GM18499 (cell line): Measurements from ENCODE around the gene TAS1R3.

Source experiments
- ATAC-seq: cut with Tn5 transposase; IDR thresholded peaks from one replicate; pipeline ENCODE4 v1.9.1; 2021; ENCODE audit warnings: moderate number of reproducible peaks; ENCODE audit not compliant: insufficient read depth, unreplicated experiment

TAS1R3 gene

DNA sequence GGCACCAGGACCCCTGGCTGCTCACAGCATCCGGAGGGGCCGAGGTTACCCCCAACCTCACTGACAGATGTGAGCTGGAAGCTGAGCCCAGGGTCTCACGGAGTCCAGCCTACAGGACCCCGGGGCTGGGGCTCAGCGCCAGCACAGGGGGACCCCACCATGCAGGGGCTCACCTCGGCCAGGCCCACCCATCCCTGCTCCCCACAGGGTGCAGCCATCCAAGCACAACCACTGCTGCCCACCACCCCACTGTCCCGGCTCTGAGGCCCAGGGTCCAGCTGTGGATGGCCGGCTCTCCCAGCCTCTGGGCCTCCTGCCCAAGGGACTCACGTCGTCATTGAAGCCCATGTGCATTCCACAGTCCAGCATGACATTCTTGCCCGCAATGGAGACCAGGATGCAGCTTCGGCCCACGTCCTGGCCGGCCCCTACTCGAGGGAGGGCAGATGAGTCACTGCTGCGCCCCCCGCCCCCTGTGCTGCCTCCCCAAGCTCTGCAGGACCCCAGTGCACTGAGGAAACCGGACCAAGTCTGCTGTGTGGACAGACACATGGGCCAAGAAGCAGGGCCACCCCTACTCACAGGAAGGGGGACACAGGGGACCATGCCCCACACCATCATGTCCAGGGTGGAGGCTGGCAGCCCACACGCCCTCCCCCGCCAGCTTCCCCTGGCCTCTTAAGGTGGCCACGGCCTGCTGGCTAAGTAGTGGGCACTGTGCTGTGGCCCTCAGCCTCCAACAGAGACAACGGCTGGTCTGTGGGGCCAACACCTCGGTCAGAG is 10.2 kb upstream of the TAS1R3 start:
- no peak for ATAC-seq

DNA sequence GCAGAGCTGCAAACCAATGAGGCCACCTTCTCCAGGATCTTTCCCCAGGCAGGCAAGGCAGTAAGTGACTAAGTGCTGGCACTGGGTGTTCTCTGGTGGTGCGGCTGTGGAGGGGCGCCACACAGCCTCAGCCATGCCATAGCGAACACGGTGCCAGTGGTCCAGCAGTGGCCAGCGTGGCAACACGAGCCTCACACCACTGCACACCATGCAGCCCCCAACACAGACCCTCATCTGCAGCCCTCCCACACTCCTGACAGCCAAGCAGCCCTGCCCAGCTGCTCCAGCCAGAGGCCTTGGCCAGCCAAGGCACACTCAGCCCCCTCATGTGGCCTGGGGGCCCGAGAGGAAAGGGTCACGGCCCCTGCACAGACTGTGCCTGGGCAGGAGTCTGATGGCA is 9.6 kb upstream of the TAS1R3 start:
- no peak for ATAC-seq

DNA sequence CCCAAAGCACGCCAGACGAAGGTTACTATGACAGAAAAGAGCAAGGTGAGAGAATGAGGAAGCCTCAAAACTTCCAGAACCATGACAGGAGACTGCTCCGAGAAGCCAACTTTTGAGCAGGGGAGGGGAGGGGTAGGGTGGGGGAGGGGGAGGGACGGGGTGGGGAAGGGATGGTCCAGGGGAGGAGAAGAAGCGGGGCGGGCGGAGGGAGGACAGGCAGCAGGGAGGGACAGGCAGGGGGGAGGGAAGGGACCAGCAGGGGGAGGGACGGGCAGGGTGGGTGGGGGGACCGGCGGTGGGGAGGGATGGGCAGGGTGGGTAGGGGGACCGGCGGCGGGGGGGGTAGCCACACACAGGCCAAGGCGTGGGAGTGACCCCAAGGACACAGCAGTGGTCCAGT is 8.7 kb upstream of the TAS1R3 start:
- no peak for ATAC-seq

DNA sequence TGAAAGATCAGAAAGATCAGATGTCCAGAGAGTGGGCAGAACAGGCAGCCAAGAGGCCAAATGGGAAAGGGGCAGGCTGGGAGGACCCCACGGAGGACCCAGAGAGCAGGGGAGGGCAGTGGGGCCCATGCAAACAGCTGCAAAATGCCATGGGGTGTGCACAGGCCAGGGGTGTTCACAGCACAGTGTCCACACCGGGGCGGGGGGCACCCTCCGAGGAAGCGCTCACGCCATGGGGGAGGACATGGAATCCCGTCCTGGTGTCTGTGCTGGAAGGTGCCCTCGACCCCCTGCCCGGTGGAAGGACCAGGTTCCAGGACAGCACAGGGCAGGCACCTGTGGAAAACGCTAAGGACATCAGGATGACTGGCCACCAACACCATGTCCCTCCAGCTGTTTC is 8.1 kb upstream of the TAS1R3 start:
- no peak for ATAC-seq

DNA sequence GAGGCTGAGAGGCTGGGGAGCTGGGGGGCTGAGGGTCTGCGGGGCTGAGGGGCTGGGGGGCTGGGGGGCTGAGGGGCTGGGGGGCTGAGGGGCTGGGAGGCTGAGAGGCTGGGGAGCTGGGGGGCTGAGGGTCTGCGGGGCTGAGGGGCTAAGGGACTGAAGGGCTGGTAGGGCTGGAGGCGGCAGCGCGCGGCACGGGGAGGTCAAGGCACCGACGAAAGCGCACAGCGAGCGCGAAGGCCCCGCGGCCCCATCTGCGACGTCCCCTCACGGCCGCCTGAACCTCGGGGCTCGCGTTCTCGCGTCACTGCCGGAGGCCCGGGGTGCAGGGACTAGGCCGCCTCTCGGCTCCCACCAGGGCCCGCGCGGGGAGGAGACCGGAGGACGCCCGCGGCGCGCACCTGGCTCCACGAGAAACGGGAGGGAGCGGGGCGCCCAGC is 7.0 kb upstream of the TAS1R3 start:
- ATAC-seq, result peak; percentile 27

DNA sequence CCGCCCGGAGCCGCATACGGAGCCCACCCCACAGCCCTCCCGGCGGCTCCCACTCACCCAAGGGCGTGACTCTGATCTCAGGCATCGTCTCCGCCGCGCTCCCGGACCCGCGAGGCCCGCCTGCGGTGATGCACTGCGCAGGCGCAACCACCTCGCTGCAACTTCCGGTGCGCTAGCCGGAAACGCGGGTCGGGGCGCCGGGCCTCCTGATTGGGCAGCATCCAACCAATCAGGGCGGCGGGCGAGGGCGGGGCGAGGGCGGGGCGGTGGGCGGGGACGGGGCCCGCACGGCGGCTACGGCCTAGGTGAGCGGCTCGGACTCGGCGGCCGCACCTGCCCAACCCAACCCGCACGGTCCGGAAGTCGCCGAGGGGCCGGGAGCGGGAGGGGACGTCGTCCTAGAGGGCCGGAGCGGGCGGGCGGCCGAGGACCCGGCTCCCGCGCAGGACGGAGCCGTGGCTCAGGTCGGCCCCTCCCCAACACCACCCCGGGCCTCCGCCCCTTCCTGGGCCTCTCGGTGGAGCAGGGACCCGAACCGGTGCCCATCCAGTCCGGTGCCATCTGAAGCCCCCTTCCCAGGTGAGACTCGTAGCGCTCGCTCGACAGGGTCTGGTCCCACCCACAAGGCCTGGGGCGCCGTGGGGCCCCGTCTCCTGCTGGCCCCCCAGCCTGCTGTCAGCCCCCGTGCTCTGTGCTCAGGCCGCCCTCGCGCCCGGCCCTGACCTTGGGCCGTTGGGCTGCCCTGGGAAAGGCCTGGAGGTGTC is 6.4 kb upstream of the TAS1R3 start, which contains the start of the genes CPTP and INTS11:
Gene CPTP (plus strand): TSS at position 279 of the 764 bp plus-strand sequence. CDS start 2,109 bp downstream, outside the sequence.
Gene INTS11 (minus strand): TSS at position 137 of the 764 bp plus-strand sequence. CDS start 52 bp downstream, at position 85.
- peak; percentile 64 for ATAC-seq

DNA sequence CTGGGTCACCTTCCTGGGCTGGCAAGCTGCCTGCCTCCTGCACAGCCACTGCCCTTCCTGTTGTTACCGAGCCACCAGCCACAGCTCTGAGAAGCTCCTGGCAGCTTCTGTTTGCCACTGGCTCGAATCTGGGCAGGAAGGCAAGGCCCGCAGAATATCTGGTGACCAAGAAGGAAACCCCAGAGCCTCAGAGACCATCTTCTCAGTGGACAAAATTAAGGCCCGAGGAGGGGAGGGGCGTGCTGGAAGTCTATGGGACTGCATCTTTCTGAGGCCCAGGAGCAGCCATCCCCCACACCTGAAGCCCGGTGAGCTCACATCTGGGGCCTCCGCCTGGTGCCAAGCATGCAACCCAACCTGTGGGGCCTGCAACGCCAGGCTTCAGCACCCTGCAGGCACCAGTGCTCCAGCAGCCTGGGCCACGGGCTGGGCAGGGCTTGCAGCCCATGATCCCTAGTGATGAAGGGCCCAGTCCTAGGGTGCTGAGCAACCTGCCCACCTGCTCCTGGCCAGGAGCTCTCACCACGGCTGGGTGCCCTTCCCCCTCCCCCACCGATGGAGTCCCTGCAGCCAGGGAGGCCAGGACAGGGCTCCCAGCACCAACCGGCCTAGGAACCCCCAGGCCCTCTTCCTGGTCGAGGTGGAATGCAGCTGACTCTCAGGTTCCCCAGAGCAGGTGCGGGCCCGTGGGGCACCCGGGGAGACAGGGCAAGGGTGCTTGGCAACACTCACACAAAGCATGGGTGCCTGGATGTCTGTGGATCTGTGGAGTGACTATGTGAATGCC is 5.6 kb upstream of the TAS1R3 start:
- no peak for ATAC-seq

DNA sequence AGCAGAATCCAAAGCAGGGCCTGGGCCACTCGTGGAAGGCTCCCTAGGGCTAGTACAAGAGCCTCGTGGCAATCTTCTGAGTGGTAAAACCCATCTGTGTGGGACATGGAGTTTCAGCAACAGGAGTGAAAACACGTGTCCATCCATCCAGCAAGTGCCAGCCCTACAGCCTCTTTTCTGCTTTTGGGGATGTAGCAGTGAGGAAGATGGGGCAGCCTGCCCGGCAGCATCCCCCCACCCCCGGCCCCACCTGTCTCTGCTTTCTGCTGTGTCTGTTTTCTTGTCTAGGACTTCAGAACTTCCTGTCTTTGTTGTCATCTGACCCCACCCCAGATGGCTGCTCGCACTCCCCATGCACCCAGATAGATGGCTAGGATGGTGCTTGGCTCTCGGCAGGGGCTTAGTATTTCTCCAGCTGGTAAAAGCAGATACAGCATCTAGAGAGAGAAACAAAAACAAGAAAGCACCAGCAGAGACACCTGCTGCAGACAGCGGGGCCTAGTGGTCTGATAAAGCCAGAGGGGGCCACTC is 4.9 kb upstream of the TAS1R3 start:
- no peak for ATAC-seq

DNA sequence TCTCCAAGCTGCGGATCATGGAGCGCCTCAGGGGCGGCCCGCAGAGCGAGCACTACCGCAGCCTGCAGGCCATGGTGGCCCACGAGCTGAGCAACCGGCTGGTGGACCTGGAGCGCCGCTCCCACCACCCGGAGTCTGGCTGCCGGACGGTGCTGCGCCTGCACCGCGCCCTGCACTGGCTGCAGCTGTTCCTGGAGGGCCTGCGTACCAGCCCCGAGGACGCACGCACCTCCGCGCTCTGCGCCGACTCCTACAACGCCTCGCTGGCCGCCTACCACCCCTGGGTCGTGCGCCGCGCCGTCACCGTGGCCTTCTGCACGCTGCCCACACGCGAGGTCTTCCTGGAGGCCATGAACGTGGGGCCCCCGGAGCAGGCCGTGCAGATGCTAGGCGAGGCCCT is 3.8 kb upstream of the TAS1R3 start:
- ATAC-seq, result no peak

DNA sequence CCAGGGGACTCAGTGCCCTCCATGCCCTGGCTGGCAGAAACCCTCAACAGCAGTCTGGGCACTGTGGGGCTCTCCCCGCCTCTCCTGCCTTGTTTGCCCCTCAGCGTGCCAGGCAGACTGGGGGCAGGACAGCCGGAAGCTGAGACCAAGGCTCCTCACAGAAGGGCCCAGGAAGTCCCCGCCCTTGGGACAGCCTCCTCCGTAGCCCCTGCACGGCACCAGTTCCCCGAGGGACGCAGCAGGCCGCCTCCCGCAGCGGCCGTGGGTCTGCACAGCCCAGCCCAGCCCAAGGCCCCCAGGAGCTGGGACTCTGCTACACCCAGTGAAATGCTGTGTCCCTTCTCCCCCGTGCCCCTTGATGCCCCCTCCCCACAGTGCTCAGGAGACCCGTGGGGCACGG is 2.8 kb upstream of the TAS1R3 start:
- no peak for ATAC-seq

DNA sequence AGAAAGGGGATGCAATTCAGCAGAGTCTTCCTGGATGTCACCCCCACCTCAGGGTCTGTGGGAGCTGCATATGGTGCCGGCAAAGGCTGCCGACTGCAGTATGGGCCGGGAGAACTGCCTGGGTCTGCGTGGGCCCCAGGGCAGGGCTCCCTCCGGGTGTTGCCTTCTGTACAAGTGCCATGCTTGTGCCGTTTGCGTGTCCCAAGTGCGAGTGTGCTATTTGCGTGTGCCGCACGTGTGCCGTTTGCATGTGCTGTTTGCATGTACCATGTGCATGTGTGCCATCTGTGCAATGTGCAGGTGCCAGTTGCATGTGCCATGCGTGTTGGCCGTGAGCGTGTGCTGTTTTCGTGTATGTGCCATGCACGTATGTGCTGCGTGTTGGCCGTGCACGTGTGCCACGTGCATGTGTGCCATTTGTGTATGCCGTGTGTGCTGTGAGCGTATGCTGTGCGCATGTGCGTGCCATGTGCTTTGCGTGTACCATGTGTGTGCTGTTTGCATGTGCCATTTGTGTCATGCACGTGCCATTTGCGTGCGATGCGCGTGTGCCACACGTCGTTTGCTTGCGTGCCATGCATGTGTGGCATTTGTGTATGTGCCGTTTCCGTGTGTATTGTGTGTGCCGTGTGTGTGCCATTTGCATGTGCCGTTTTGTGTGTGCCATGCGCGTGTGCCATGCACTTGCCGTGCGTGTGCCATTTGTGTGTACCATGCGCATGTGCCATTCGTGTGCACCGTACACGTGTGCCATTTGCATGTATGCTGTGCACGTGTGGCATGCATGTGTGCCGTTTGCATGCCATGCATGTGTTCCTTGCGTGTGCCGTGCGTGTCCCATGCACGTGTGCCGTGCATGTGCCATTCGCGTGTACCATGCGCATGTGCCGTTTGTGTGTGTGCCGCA is 1.5 kb upstream of the TAS1R3 start:
- ATAC-seq, result no peak

DNA sequence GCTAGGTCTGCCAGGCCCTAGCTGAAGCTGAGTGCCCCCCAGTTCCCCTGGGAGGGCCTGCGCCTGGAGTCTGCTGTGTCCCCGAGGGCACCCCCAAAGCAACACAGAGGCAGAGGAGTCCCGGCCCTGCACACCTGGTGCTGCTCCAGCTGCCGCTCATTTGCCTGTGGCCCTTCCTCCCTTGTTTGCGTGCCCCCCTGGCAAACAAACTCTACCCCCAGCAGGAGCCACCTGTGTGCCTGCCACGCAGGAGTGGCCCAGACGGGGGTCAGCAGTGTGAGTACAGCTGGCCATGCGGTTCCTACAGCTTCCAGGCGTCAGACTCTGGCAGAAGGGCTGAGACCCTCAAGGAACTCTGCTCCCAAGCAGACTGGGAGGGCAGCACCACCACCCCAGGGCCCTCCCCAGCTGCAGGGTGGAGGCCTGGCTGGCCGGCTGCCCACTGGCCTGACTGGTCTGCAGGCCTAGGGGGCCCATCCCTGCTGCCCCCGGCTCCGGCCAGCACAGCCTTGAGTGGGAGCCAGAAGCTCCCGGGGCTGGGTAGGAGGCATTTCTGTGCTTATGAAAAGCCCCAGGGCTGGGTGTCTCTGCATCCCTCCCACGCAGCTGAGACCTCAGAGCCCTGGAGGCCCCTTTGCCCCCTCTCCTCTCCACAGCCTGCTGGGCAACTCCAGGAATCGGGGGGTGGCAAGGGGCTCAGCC is 563 bp upstream of the TAS1R3 start:
- no peak for ATAC-seq

DNA sequence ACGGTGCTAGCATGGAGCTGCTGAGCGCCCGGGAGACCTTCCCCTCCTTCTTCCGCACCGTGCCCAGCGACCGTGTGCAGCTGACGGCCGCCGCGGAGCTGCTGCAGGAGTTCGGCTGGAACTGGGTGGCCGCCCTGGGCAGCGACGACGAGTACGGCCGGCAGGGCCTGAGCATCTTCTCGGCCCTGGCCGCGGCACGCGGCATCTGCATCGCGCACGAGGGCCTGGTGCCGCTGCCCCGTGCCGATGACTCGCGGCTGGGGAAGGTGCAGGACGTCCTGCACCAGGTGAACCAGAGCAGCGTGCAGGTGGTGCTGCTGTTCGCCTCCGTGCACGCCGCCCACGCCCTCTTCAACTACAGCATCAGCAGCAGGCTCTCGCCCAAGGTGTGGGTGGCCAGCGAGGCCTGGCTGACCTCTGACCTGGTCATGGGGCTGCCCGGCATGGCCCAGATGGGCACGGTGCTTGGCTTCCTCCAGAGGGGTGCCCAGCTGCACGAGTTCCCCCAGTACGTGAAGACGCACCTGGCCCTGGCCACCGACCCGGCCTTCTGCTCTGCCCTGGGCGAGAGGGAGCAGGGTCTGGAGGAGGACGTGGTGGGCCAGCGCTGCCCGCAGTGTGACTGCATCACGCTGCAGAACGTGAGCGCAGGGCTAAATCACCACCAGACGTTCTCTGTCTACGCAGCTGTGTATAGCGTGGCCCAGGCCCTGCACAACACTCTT is 1.1 kb downstream of the TAS1R3 start:
- ATAC-seq, result no peak

DNA sequence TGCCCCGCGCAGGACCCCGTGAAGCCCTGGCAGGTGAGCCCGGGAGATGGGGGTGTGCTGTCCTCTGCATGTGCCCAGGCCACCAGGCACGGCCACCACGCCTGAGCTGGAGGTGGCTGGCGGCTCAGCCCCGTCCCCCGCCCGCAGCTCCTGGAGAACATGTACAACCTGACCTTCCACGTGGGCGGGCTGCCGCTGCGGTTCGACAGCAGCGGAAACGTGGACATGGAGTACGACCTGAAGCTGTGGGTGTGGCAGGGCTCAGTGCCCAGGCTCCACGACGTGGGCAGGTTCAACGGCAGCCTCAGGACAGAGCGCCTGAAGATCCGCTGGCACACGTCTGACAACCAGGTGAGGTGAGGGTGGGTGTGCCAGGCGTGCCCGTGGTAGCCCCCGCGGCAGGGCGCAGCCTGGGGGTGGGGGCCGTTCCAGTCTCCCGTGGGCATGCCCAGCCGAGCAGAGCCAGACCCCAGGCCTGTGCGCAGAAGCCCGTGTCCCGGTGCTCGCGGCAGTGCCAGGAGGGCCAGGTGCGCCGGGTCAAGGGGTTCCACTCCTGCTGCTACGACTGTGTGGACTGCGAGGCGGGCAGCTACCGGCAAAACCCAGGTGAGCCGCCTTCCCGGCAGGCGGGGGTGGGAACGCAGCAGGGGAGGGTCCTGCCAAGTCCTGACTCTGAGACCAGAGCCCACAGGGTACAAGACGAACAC is 1.8 kb downstream of the TAS1R3 start:
- no peak for ATAC-seq

DNA sequence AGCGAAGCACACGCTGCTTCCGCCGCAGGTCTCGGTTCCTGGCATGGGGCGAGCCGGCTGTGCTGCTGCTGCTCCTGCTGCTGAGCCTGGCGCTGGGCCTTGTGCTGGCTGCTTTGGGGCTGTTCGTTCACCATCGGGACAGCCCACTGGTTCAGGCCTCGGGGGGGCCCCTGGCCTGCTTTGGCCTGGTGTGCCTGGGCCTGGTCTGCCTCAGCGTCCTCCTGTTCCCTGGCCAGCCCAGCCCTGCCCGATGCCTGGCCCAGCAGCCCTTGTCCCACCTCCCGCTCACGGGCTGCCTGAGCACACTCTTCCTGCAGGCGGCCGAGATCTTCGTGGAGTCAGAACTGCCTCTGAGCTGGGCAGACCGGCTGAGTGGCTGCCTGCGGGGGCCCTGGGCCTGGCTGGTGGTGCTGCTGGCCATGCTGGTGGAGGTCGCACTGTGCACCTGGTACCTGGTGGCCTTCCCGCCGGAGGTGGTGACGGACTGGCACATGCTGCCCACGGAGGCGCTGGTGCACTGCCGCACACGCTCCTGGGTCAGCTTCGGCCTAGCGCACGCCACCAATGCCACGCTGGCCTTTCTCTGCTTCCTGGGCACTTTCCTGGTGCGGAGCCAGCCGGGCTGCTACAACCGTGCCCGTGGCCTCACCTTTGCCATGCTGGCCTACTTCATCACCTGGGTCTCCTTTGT is 2.6 kb downstream of the TAS1R3 start:
- ATAC-seq, result no peak

DNA sequence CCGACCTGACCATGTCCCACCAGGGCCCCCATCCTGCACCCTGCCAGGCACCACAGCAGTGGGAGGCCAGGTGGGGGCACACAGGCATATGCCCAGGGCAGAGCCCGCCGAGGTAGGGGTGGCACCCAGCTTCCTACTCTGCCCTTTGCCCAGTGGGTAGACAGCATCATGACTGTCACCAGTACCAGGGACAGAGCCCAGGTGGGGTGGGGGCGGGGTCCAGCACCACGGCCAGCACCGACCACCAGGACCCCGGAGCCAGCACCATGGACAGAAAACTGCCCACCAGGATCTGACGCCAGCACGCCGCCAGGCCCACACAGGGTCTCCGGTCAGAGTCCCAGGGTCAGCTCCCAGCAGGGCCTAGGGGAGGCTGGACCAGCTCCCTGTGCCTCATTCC is 3.8 kb downstream of the TAS1R3 start:
- ATAC-seq, result no peak

DNA sequence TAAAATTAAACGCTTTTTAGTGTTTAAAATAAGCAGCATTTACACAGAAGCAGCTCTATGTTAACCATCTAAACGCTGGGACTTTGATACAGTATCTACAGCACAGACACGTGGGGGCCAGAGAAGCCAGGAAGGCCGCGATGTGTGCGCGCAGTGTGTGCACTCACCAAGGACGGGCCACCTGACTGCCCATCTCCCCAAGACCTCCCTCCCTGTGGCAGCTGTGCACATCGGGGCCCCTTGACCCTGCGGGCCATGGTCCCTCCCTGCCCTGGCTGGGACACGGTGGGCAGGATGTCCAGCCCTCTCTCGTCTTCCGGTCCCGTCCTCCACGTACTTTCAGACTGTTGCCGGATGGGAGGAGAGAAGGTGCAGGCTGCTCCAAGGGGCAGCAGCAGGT is 4.2 kb downstream of the TAS1R3 start:
- ATAC-seq, result no peak
